ENCODE measurements around the gene SORCS1.

Gene SORCS1

GRCh38 chr10:107072028-107072427, 92.5 kb downstream of the SORCS1 start:
- TF ChIP-seq CTCF (IDR thresholded peaks at IDR 0.05) = no peak
- no peak overlapping the region for H3K4me3 Mint-ChIP-seq
- no peaks in the 10 kb centered on the region for H3K36me3 Mint-ChIP-seq (ENCODE audit: low read depth)
- no peak for DNase-seq
- peaks cover 15% of the 10 kb centered on the region for H3K4me1 Mint-ChIP-seq
- H3K27ac Mint-ChIP-seq = no peak overlapping the region
- H3K27me3 Mint-ChIP-seq (ENCODE audit: low read depth, poor library complexity) = no peaks in the 10 kb centered on the region
- no peaks in the 10 kb centered on the region for H3K9me3 Mint-ChIP-seq

- Mint-ChIP-seq H3K36me3 (ENCODE audit: low read depth) (no peaks in the 10 kb centered on the region), H3K4me1 (peaks cover 15% of the 10 kb centered on the region), H3K9me3 (no peaks in the 10 kb centered on the region), H3K27me3 (ENCODE audit: low read depth, poor library complexity) (no peaks in the 10 kb centered on the region), H3K4me3 (no peak overlapping the region), H3K27ac (no peak overlapping the region)
- no peak for DNase-seq
- TF ChIP-seq CTCF (IDR thresholded peaks at IDR 0.05) = no peak
Measured at GRCh38 chr10:107071301-107071700, 93.2 kb downstream of the SORCS1 start.

- no peaks in the 10 kb centered on the region for H3K9me3 Mint-ChIP-seq
- peaks cover 2% of the 10 kb centered on the region for H3K27me3 Mint-ChIP-seq (ENCODE audit: low read depth, poor library complexity)
- no peaks in the 10 kb centered on the region for H3K36me3 Mint-ChIP-seq (ENCODE audit: low read depth)
- no peak overlapping the region for H3K4me3 Mint-ChIP-seq
- no peak for DNase-seq
- TF ChIP-seq CTCF (IDR thresholded peaks at IDR 0.05) = no peak
- H3K27ac Mint-ChIP-seq = no peak overlapping the region
- H3K4me1 Mint-ChIP-seq = peaks cover 14% of the 10 kb centered on the region
Measured at GRCh38 chr10:107067843-107068242, 96.7 kb downstream of the SORCS1 start.

GRCh38 chr10:107064075-107064474, 100.4 kb downstream of the SORCS1 start:
- Mint-ChIP-seq H3K4me3 (no peak overlapping the region), H3K4me1 (peaks cover 9% of the 10 kb centered on the region), H3K27me3 (ENCODE audit: low read depth, poor library complexity) (peaks cover 2% of the 10 kb centered on the region), H3K36me3 (ENCODE audit: low read depth) (no peaks in the 10 kb centered on the region), H3K27ac (no peak overlapping the region), H3K9me3 (no peaks in the 10 kb centered on the region)
- no peak for DNase-seq
- TF ChIP-seq CTCF (IDR thresholded peaks at IDR 0.05) = no peak

GRCh38 chr10:107059872-107060271, 104.6 kb downstream of the SORCS1 start:
- peaks cover 9% of the 10 kb centered on the region for H3K27me3 Mint-ChIP-seq (ENCODE audit: low read depth, poor library complexity)
- H3K9me3 Mint-ChIP-seq = no peaks in the 10 kb centered on the region
- TF ChIP-seq CTCF (IDR thresholded peaks at IDR 0.05) = no peak
- DNase-seq = no peak
- no peaks in the 10 kb centered on the region for H3K36me3 Mint-ChIP-seq (ENCODE audit: low read depth)
- H3K4me3 Mint-ChIP-seq = no peak overlapping the region
- H3K27ac Mint-ChIP-seq = no peak overlapping the region
- H3K4me1 Mint-ChIP-seq = peaks cover 36% of the 10 kb centered on the region

- no peak overlapping the region for H3K27ac Mint-ChIP-seq
Measured at GRCh38 chr10:107059068-107059804, 105.3 kb downstream of the SORCS1 start.

More at GRCh38 chr10:107059068-107059804, 105.3 kb downstream of the SORCS1 start:
- Mint-ChIP-seq H3K36me3 (ENCODE audit: low read depth) (no peaks in the 10 kb centered on the region), H3K27me3 (ENCODE audit: low read depth, poor library complexity) (peaks cover 9% of the 10 kb centered on the region), H3K9me3 (no peaks in the 10 kb centered on the region), H3K4me1 (peaks cover 43% of the 10 kb centered on the region), H3K4me3 (no peak overlapping the region)
- no peak for DNase-seq
- TF ChIP-seq CTCF (IDR thresholded peaks at IDR 0.05) = no peak
